ENCODE results near the gene ANKRD63.

ANKRD63 gene

GRCh38 chr15:40322531-40323238 is 39.8 kb upstream of the ANKRD63 start:
- H3K4me3 ChIP-seq (ENCODE audit: low read depth, low read length) = peak overlapping the region; percentile 37
- TF ChIP-seq CTCF (IDR thresholded peaks at IDR 0.05; ENCODE audit: low read depth, low read length) = no peak

GRCh38 chr15:40320931-40321371 is 38.1 kb upstream of the ANKRD63 start:
- H3K4me3 ChIP-seq (ENCODE audit: low read depth, low read length) = no peak overlapping the region
- TF ChIP-seq CTCF (IDR thresholded peaks at IDR 0.05; ENCODE audit: low read depth, low read length) = peak; percentile 87

- no peak overlapping the region for H3K4me3 ChIP-seq (ENCODE audit: low read depth, low read length)
- TF ChIP-seq CTCF (IDR thresholded peaks at IDR 0.05; ENCODE audit: low read depth, low read length) = no peak
Measured at GRCh38 chr15:40320409-40320808, 37.5 kb upstream of the ANKRD63 start.

GRCh38 chr15:40317580-40317979 is 34.7 kb upstream of the ANKRD63 start:
- no peak for TF ChIP-seq CTCF (IDR thresholded peaks at IDR 0.05; ENCODE audit: low read depth, low read length)
- no peak overlapping the region for H3K4me3 ChIP-seq (ENCODE audit: low read depth, low read length)

- TF ChIP-seq CTCF (IDR thresholded peaks at IDR 0.05; ENCODE audit: low read depth, low read length) = no peak
- H3K4me3 ChIP-seq (ENCODE audit: low read depth, low read length) = no peak overlapping the region
Measured at GRCh38 chr15:40316931-40317330, 34.1 kb upstream of the ANKRD63 start.

- TF ChIP-seq CTCF (IDR thresholded peaks at IDR 0.05; ENCODE audit: low read depth, low read length) = no peak
- H3K4me3 ChIP-seq (ENCODE audit: low read depth, low read length) = no peak overlapping the region
Measured at GRCh38 chr15:40314723-40315276, 31.9 kb upstream of the ANKRD63 start.
